ENCODE data around the gene CYTH4. TPM values are rescaled to one million over a fixed set of nuclear protein-coding genes. Genes with fewer than 3 reads are reported as not detected.

Gene CYTH4
- total RNA-seq, 4 donors from 2014 or later, result 5.1 to 27.3 (median 9.4) TPM

DNA sequence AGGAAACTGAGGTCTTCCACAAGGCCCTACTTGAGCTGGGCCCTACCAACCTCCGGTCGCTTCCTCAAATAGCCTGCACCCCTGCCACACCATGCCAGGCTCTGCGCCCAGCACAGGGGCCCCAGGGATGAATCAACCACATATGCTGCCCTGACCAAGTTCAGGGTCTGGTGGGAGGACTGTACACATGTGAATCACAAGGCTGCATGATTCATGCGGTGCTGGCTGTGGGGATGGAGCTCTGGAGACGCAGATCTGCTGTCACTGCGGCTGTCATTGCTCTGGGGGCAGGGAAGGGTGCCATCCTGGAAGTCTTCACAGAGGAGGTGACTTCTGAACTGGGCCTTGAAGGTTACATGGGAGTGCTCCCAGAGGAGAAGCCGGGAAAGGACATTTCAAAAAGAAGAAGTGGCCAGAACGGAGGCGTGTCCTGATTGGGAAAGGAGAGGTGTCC, 21.5 kb downstream of the CYTH4 start:
- H3K27me3 ChIP-seq, result peaks cover 0 to 28% (median 0%) of the 10 kb centered on the region in 4 donors
- no peaks in the 10 kb centered on the region for H3K36me3 ChIP-seq
- no peak overlapping the region for H3K4me3 ChIP-seq
- no peak for DNase-seq (ENCODE audit: extremely low spot score)
- H3K27ac ChIP-seq (replicated peaks in 1 of 4), result no peak overlapping the region
- 76% methylated on average over 8 of the region's 9 CpGs for WGBS
- intact Hi-C loops (cut with DNase I), result no loop called here
- no peaks in the 10 kb centered on the region for H3K9me3 ChIP-seq
- peaks cover 19 to 29% (median 26%) of the 10 kb centered on the region in 4 donors for H3K4me1 ChIP-seq
- TF ChIP-seq EP300 (IDR thresholded peaks at IDR 0.05) (no peak), POLR2A (IDR thresholded peaks at IDR 0.05; ENCODE audit: low read depth) (no peak), POLR2AphosphoS5 (IDR thresholded peaks at IDR 0.05) (no peak)
- TF ChIP-seq, protein P1, sequence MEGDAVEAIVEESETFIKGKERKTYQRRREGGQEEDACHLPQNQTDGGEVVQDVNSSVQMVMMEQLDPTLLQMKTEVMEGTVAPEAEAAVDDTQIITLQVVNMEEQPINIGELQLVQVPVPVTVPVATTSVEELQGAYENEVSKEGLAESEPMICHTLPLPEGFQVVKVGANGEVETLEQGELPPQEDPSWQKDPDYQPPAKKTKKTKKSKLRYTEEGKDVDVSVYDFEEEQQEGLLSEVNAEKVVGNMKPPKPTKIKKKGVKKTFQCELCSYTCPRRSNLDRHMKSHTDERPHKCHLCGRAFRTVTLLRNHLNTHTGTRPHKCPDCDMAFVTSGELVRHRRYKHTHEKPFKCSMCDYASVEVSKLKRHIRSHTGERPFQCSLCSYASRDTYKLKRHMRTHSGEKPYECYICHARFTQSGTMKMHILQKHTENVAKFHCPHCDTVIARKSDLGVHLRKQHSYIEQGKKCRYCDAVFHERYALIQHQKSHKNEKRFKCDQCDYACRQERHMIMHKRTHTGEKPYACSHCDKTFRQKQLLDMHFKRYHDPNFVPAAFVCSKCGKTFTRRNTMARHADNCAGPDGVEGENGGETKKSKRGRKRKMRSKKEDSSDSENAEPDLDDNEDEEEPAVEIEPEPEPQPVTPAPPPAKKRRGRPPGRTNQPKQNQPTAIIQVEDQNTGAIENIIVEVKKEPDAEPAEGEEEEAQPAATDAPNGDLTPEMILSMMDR (IDR thresholded peaks at IDR 0.05), result no peak

DNA sequence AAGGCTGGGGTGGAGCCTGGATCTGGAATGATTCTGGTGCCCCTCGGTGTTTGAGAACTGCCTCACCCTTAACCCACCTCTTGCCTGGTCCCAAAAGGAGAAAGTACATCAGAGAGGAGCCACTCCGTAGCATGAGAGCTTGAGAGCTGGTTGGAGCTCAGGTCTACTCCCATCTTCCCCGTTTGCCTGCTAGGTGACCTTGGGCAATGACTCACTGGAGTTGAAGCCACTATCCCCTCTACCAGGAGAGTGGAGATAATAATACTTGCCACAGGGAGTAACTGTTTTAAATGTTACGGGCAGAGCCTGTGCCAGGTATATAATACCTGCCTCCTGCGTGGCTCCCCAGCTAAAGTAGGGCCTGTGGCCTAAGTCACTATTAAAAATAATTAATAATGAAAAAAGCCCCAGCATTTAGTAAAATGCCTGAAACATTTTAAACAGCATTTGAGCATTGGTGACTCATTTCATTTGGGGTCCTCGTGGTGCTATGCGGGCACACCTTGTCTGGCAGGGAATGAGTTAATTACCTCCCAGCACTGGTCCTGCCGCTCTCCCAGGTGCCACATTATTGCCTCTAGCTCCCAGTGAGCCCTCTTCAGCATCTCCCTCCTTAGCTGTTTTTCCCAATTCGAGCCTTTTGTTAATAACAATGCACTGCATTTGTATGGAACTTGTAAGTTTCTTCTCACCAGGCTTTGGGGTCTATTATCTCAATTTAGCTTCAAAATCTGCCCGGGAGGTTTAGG, 22.5 kb downstream of the CYTH4 start:
- no peak overlapping the region for H3K27ac ChIP-seq (replicated peaks in 1 of 4)
- intact Hi-C loops (cut with DNase I), result no loop called here
- DNase-seq (ENCODE audit: extremely low spot score), result no peak
- no peak overlapping the region for H3K4me3 ChIP-seq
- TF ChIP-seq POLR2AphosphoS5 (IDR thresholded peaks at IDR 0.05), result no peak
- TF ChIP-seq EP300 (IDR thresholded peaks at IDR 0.05), result no peak
- TF ChIP-seq, protein P1 (IDR thresholded peaks at IDR 0.05), result no peak
- no peak for TF ChIP-seq POLR2A (IDR thresholded peaks at IDR 0.05; ENCODE audit: low read depth)
- H3K4me1 ChIP-seq, result peaks cover 19 to 38% (median 30%) of the 10 kb centered on the region in 4 donors
- H3K9me3 ChIP-seq, result no peaks in the 10 kb centered on the region
- no peaks in the 10 kb centered on the region for H3K36me3 ChIP-seq
- 83% methylated on average over 10 of the region's 10 CpGs for WGBS
- H3K27me3 ChIP-seq, result peaks cover 0 to 31% (median 0%) of the 10 kb centered on the region in 4 donors

DNA sequence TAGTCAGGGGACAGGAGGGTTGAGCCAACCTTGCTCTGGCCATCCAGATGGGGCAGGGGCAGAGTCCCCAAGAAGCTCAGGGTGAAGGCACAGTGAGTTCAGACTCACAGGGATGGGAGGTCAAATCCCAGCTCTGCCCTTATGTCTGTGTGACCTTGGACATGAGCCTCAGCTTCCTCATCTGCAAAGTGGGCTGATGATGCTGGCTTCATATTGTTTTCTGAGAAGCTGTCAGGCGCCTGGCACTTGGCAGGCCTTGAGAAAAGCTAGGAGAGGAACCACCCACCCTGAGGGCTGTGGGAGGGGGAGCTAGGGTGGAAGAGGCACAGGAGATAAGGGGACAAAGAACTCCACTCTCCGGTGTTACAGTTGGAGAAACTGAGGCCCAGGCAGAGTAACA, 23.6 kb downstream of the CYTH4 start:
- H3K4me1 ChIP-seq, result peaks cover 19 to 48% (median 32%) of the 10 kb centered on the region in 4 donors
- intact Hi-C loops (cut with DNase I), result no loop called here
- no peak for DNase-seq (ENCODE audit: extremely low spot score)
- H3K9me3 ChIP-seq, result no peaks in the 10 kb centered on the region
- H3K4me3 ChIP-seq, result no peak overlapping the region
- no peak for TF ChIP-seq POLR2A (IDR thresholded peaks at IDR 0.05; ENCODE audit: low read depth)
- TF ChIP-seq POLR2AphosphoS5 (IDR thresholded peaks at IDR 0.05), result no peak
- no peak for TF ChIP-seq EP300 (IDR thresholded peaks at IDR 0.05)
- TF ChIP-seq, protein P1 (IDR thresholded peaks at IDR 0.05), result no peak
- WGBS, result 89% methylated on average over 2 of the region's 2 CpGs
- H3K27me3 ChIP-seq, result peaks cover 0 to 33% (median 0%) of the 10 kb centered on the region in 4 donors
- H3K36me3 ChIP-seq, result no peaks in the 10 kb centered on the region
- H3K27ac ChIP-seq (replicated peaks in 1 of 4), result peak overlapping the region in 1 of 4 donors; percentile 63

DNA sequence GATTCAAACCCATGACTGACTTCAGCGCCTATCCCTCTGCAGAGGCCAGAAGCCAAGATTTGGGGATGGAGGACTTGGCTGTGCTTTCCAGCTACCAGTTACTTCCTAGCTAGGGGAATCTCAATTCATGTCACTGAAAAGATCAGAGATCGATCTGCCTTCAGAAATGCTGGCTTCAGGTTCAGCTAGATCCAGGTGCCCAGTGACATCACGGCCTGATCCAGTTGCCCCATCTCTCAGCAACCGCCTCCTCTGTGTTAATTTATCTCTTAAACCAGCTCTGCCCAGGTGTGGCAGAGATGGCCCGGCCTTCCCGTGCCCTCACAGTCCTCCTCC, 24.2 kb downstream of the CYTH4 start:
- H3K4me3 ChIP-seq, result no peak overlapping the region
- H3K4me1 ChIP-seq, result peaks cover 19 to 50% (median 32%) of the 10 kb centered on the region in 4 donors
- H3K27me3 ChIP-seq, result peaks cover 0 to 33% (median 0%) of the 10 kb centered on the region in 4 donors
- no peaks in the 10 kb centered on the region for H3K36me3 ChIP-seq
- H3K9me3 ChIP-seq, result no peaks in the 10 kb centered on the region
- TF ChIP-seq EP300 (IDR thresholded peaks at IDR 0.05) (no peak), POLR2AphosphoS5 (IDR thresholded peaks at IDR 0.05) (no peak)
- TF ChIP-seq, protein P1 (IDR thresholded peaks at IDR 0.05), result no peak
- 79% methylated on average over 6 of the region's 6 CpGs for WGBS
- intact Hi-C loops (cut with DNase I), result no loop called here
- no peak for DNase-seq (ENCODE audit: extremely low spot score)
- peak overlapping the region; percentile 47 to 68 (median 60) for H3K27ac ChIP-seq (replicated peaks in 1 of 4)
